ENCODE results near the gene LYZ.
"Not testable (repeated sequence)": the region's sequence is repeated elsewhere in the genome, so short reads cannot be mapped to it uniquely, and the experiment has no call there.

Gene LYZ

DNA sequence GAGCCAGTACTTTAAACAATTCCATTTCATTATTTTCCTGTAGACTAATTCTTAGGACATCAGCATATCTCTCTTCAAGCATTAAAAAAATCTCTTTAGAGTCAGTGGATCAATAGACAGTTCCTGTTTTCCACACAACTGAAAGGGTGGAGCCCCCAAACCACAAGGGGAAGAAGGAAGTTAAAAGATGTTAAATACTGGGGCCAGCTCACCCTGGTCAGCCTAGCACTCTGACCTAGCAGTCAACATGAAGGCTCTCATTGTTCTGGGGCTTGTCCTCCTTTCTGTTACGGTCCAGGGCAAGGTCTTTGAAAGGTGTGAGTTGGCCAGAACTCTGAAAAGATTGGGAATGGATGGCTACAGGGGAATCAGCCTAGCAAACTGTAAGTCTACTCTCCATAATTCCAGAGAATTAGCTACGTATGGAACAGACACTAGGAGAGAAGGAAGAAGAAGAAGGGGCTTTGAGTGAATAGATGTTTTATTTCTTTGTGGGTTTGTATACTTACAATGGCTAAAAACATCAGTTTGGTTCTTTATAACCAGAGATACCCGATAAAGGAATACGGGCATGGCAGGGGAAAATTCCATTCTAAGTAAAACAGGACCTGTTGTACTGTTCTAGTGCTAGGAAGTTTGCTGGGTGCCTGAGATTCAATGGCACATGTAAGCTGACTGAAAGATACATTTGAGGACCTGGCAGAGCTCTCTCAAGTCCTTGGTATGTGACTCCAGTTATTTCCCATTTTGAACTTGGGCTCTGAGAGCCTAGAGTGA, at the start of gene LYZ:
TSS of gene LYZ (plus strand) at position 220 of the 777 bp plus-strand sequence. CDS start at position 248, 28 bp downstream.
- in situ Hi-C loops (cut with MboI; ENCODE audit: low sequenced_read_pairs), result no loop called here

DNA sequence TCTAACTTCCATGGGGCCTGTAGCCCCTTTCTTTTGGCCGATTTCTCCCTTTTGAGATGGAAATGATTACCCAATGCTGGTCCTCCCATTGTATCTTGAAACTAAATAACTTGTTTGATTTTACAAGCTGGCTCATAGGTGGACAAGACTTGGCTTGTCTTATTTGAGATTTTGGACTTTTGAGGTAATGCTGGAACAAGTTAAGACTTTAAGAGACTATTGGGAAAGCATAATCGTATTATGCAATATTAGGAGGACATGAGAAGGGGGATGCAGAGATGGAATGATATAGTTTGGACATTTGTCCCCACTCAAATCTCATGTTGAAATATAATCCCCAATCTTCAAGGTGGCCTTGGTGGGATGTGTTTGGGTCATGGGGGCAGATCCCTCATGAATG, 49.2 kb upstream of the LYZ start:
- in situ Hi-C loops (cut with MboI; ENCODE audit: low sequenced_read_pairs), result loop anchor here (25.0 kb wide), 1 partner anchor 263 kb away; no protein-coding TSS in a partner anchor

DNA sequence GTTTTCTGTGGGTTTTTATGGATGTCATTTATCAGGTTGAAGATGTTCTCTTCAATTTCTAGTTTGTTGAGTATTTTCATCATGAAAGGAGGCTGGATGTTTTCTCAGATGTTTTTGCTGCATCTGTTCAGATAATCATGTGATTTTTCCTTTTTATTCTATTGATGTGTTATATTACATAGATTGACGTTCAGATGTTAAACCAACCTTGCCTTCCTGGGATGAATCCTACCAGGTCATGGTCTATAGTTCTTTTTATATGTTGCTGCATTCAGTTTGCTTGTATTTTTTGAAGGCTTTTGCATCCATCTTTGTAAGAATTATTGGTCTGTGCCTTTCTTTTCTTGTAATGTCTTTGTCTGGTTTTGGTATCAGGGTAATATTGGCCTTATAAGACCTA, 43.9 kb upstream of the LYZ start:
- in situ Hi-C loops (cut with MboI; ENCODE audit: low sequenced_read_pairs), result no loop called here

GRCh38 chr12:69309461-69309860, 38.7 kb upstream of the LYZ start:
- in situ Hi-C loops (cut with MboI; ENCODE audit: low sequenced_read_pairs), result no loop called here

DNA sequence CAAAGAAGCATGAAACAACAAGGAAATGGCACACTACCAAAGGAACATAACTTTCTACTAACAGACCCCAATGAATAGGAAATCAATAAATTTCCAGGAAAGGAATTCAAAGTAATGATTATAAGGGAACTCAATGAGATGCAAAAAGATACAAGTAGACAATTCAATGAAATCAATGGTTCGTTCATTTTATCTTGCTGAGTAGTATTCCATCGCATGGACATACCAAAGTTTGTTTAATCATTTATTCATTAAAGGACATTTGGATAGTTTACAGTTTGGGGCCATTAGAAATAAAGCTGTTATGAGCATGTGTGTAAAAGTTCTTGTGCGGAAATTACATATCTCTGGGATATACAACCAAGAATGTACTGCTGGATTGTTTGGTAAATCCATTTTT, 35.0 kb upstream of the LYZ start:
- in situ Hi-C loops (cut with MboI; ENCODE audit: low sequenced_read_pairs), result no loop called here

DNA sequence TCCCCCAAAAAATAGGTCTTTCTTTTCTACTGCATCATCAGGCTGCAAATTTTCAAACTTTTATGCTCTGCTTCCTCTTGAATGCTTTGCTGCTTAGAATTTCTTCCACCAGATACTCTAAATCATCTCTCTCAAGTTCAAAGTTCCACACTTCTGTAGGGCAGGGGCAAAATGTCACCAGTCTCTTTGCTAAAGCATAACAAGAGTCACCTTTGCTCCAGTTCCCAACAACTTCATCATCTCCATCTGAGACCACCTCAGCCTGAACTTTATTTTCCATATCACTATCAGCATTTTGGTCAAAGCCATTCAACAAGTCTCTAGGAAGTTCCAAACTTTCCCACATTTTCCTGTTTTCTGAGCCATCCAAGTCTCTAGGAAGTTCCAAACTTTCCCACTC, 31.4 kb upstream of the LYZ start:
- in situ Hi-C loops (cut with MboI; ENCODE audit: low sequenced_read_pairs), result not testable (repeated sequence)

DNA sequence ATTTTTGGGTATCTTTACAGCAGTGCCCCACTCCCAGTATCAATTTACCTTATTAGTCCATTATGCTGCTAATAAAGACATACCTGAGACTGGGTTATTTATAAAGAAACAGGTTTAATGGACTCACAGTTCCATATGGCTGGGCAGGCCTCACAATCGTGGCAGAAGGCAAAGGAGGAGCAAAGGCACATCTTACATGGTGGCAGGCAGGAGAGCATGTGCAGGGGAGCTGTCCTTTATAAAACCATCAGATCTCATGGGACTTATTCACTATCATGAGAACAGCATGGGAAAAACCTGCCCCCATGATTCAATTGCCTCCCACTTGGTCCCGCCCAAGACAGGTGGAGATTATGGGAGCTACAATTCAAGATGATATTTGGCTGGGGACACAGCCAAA, 30.9 kb upstream of the LYZ start:
- in situ Hi-C loops (cut with MboI; ENCODE audit: low sequenced_read_pairs), result not testable (repeated sequence)

GRCh38 chr12:69318225-69318624, 30.0 kb upstream of the LYZ start:
- in situ Hi-C loops (cut with MboI; ENCODE audit: low sequenced_read_pairs), result no loop called here

- in situ Hi-C loops (cut with MboI; ENCODE audit: low sequenced_read_pairs), result no loop called here
These were observed 26.8 kb upstream of the LYZ start for GRCh38 chr12:69321351-69321750.

DNA sequence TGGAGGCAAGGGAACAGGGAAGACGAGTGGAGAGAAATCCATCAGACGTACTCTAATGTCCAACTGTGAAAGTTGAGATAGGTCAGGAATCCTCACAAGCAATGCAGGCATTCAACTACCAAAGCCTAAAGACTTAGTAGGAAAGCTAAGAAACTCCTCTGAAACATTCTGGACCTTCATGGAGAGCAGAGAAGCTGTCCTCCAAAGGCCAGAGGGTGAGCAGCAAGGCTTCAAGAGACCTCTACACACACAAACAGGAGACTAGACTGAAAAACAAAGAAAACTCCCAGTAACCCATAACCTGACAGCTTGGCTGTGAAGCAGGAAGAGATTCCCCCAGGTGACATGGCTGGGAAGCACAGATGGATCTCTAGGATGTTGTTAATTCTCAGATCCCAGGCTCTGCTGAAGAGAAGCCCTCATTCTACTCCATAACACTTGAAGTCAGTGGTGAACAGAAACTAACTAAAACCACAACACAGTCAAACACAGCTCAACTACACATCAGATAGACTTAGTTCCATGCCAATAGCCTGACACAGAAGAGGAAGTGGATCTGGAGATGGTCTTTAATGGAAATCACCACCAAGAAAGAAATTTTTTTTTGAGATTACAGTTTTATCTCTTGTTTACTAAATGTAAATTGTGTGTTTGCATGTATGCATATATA, 23.2 kb upstream of the LYZ start:
- in situ Hi-C loops (cut with MboI; ENCODE audit: low sequenced_read_pairs), result no loop called here

GRCh38 chr12:69328426-69328825, 19.8 kb upstream of the LYZ start:
- in situ Hi-C loops (cut with MboI; ENCODE audit: low sequenced_read_pairs), result no loop called here

DNA sequence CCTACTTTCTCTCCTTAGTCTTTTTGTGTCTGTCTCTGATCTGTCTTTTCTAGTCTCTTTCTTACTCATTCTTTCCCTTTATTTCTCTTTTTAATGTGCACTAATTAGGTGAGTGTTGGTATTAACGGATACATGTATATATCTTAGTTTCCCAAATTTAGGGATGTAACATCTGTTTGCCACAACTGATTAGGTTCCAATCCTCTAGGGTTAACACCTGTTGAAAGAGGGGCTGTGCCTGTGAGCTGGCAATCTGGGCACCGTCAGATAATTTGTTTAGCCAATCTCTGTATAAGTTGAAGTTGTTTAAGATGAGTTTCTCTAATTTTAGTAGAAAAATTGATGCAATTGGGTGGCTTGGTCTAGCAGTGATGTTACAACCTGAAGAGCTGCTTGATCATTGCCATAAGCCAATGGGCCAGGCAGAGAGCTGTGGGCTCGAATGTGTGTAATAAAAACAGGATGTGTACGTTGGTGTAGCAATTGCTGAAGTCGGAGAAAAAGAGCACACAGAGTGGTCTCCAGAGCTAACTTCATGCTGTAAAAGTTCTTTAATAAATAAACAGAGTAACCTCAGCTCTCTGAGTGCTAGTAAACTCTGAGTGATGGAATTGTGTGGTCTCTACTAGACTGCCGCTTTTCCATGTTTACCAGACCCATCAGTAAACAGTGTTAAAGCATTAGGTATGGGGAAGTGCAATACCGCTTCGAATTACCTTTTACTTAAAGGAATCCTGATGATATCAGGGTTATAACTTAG, 18.3 kb upstream of the LYZ start:
- in situ Hi-C loops (cut with MboI; ENCODE audit: low sequenced_read_pairs), result no loop called here

DNA sequence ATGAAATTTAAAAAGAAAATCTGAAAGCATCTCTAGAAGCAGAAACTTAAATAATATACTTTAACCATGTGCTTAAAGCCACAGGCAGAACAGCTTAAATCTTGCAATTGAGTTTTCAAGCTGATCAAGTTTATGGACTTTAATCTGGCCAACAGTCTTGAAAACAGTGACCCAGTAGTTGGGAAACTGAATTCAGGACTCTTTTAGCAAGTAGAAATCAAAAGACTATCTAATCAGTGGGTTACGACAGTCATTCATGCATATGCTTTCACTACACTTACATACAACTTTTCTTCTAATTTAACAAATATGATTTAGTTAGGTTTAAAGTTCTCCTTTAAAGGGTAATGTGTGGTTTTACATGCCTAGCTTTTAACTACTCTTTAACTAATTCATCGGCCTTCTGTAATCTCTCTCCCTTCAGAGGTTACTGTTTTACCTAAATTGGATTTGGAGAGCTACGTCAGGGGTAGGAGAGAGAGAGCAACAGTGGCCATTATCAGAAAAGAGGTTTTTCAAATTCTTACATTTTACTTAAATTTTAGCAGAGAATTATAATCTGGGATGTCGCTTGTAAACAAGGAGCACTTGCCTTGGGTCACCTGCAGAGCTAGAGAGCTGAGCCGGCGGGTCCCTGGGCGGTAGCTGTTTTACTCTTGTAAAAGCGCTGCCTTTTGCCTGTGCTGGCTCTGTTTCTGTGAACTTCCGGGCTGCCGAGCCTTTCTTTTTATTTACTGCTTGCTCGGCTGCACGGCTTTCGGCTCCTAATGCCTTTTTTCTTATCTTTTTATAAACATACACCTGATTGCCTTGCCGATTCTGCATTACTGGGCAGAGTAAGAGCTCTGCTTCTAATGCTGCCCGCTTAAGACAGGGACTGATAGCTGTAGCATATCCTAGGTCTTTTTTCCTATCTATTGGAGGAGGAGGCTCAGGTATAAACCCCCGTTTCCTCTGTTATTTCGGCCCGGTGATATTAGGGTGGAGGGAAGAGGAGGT, 17.4 kb upstream of the LYZ start:
- in situ Hi-C loops (cut with MboI; ENCODE audit: low sequenced_read_pairs), result no loop called here

DNA sequence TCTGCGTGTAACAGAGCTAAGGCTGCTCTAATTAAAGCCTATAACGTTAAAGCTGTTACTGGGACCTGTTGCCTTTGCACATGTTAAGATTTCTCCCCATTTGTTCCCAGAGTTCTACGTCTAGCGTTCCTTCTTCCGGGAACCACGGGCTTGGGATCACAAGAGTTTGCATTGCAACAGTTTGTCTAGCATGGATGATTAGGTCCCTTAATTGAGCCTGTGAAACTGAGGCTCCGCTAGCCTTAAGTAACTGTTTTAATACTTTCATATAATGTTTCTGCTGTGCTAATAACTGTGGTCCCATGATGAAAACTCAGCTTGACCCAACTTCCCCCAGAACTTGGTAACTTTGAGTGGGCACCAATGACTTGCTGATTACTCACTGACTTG, 16.7 kb upstream of the LYZ start:
- in situ Hi-C loops (cut with MboI; ENCODE audit: low sequenced_read_pairs), result no loop called here

- in situ Hi-C loops (cut with MboI; ENCODE audit: low sequenced_read_pairs), result no loop called here
These were observed 16.1 kb upstream of the LYZ start for GRCh38 chr12:69331909-69332684.

DNA sequence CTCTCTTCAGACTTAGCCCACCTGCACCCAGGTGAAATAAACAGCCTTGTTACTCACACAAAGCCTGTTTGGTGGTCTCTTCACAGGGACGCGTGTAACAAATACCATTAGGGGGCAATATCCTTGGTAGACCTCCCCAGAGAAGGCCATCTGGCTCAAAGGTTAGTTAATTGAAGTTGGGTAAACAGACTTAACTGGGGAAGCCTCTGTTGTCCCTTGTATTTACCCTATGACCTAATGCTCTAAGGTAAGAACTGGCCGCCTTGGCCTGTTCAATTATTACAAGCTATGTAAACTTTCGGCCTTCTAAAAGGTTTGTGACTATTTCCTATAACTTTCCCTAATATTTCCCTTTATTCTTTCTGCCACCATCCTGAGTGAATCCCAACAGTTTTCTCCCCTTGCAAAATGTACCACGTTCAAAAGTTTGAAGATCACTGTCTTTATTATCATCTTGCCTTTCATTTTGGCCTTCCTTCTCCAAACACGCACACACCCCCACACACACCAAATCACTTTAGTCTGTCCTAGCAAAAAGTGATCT, 15.3 kb upstream of the LYZ start:
- in situ Hi-C loops (cut with MboI; ENCODE audit: low sequenced_read_pairs), result no loop called here

- in situ Hi-C loops (cut with MboI; ENCODE audit: low sequenced_read_pairs), result no loop called here
These were observed 14.0 kb upstream of the LYZ start for GRCh38 chr12:69334158-69334557.

DNA sequence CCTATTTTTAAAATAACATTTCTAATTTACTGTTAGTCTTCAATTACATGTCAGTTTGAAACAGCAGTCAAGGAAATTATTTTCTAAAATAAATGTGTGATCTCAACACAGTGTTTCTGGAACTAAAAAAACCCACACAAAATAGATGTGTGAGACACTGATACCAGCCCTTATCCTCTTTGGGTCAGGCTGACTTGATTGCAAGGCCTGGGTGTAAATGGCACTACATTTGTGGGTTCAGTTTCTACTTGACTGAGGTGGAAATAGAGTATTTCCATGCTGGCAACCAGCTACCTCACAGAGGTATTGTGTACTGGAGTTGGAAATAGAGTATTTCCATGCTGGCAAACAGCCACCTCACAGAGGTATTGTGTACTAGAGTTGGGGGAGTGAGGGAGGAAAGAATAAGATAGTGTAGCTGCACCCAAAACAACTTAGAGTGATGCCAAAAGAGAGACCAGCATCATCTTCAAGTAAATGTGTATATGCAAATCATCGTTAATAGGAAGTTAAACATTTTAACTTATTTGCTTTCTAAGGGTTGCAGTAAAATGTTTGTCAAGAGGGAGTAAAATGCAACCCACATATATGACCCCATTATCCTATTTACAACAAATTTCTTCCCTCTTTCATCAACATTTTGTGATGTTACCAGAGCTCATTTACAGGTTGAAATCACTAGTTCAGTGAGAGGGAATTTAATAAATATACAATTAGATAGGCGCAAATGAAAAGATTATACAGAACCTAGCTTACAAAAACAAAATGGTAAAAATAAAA, 10.7 kb upstream of the LYZ start:
- in situ Hi-C loops (cut with MboI; ENCODE audit: low sequenced_read_pairs), result no loop called here

Measured in HL-60/S4 treated with retinoic acid at 250 ng/mL for 4 days and 3 days (cell line).